HL-60 (cell line): ENCODE measurements around the gene TTC9.

Experiments
- CTCF ChIP-seq: IDR thresholded peaks from one replicate; pipeline ENCODE4 v1.5.1; 2011; ENCODE audit warnings: low read length, control low read depth, inconsistent platforms; ENCODE audit not compliant: insufficient read depth
- POLR2AphosphoS5 ChIP-seq: IDR thresholded peaks from 2 replicates; pipeline ENCODE4 v1.6.1; 2012; ENCODE audit warnings: low read depth
- REST ChIP-seq: IDR thresholded peaks from 2 replicates; pipeline ENCODE4 v1.6.1; 2012; ENCODE audit warnings: low read depth; ENCODE audit not compliant: insufficient replicate concordance

- TF ChIP-seq CTCF (no peak), POLR2AphosphoS5 (0 out of 2 replicates have a peak, but pooled peaks have one; percentile 31), REST (no peak)
Measured at GRCh38 chr14:70655110-70655826, 13.6 kb downstream of the TTC9 start.
